GM21825 (cell line): ENCODE data around the gene MAMLD1.

Source experiments
- ATAC-seq: cut with Tn5 transposase; IDR thresholded peaks from one replicate; pipeline ENCODE4 v1.9.1; 2021; ENCODE audit warnings: mild to moderate bottlenecking, moderate library complexity; ENCODE audit not compliant: unreplicated experiment

Gene MAMLD1

GRCh38 chrX:150456941-150457340, 93.8 kb downstream of the MAMLD1 start:
- ATAC-seq, result no peak

GRCh38 chrX:150459196-150459595, 96.1 kb downstream of the MAMLD1 start:
- ATAC-seq, result no peak

- no peak for ATAC-seq
Observed at GRCh38 chrX:150460063-150460462, 96.9 kb downstream of the MAMLD1 start.

GRCh38 chrX:150460781-150461180, 97.7 kb downstream of the MAMLD1 start:
- ATAC-seq, result no peak

- no peak for ATAC-seq
Observed at GRCh38 chrX:150463566-150463965, 100.4 kb downstream of the MAMLD1 start.

- ATAC-seq, result no peak
Observed at GRCh38 chrX:150464001-150464400, 100.9 kb downstream of the MAMLD1 start.

- ATAC-seq, result no peak
Observed at GRCh38 chrX:150465326-150465725, 102.2 kb downstream of the MAMLD1 start.

- ATAC-seq, result no peak
Observed at GRCh38 chrX:150465881-150466775, 103.0 kb downstream of the MAMLD1 start.

- no peak for ATAC-seq
Observed at GRCh38 chrX:150472306-150472705, 109.2 kb downstream of the MAMLD1 start.

GRCh38 chrX:150473371-150473770, 110.3 kb downstream of the MAMLD1 start:
- ATAC-seq, result no peak

GRCh38 chrX:150475461-150475860, 112.3 kb downstream of the MAMLD1 start:
- ATAC-seq, result no peak

- no peak for ATAC-seq
Observed at GRCh38 chrX:150476164-150476699, 113.1 kb downstream of the MAMLD1 start.

- no peak for ATAC-seq
Observed at GRCh38 chrX:150477371-150477770, 114.3 kb downstream of the MAMLD1 start.

- no peak for ATAC-seq
Observed at GRCh38 chrX:150478496-150479492, 115.7 kb downstream of the MAMLD1 start.

GRCh38 chrX:150482537-150483206, 119.6 kb downstream of the MAMLD1 start:
- ATAC-seq, result no peak

- no peak for ATAC-seq
Observed at GRCh38 chrX:150483356-150483985, 120.4 kb downstream of the MAMLD1 start.

- ATAC-seq, result peak; percentile 57
Observed at GRCh38 chrX:150486011-150486410, 122.9 kb downstream of the MAMLD1 start.

GRCh38 chrX:150487369-150488094, 124.4 kb downstream of the MAMLD1 start:
- no peak for ATAC-seq

- ATAC-seq, result no peak
Observed at GRCh38 chrX:150489359-150490015, 126.4 kb downstream of the MAMLD1 start.
